ENCODE measurements around the gene CDH24. TPM values are rescaled to one million over a fixed set of nuclear protein-coding genes. Genes with fewer than 3 reads are reported as not detected.
A peak's percentile ranks its signal among the peaks of the same experiment; 100 is the strongest.

Gene CDH24
- total and polyA plus RNA-seq, 2 donors (not counting 1 experiment from before 2014, with no cell fraction given), result 0.96 to 1.0 TPM

- POLR2A ChIA-PET, result no interaction called here
- no peaks in the 10 kb centered on the region for H3K4me1 ChIP-seq (ENCODE audit: control insufficient read depth in 2 of 2, insufficient read depth in 2 of 2, low read length in 2 of 2)
- TF ChIP-seq EZH2 (IDR thresholded peaks at IDR 0.05; ENCODE audit: borderline replicate concordance, insufficient read depth, low read depth, low read length, poor library complexity, severe bottlenecking) (no peak), CTCF (IDR thresholded peaks at IDR 0.05) (no peak)
- H4K20me1 ChIP-seq (ENCODE audit: control insufficient read depth, insufficient read depth, low read length, poor library complexity, severe bottlenecking), result peaks cover 43% of the 10 kb centered on the region
- no peak for DNase-seq
- no peaks in the 10 kb centered on the region for H3K27me3 ChIP-seq (replicated peaks in 1 of 4; ENCODE audit: control extremely low read depth in 1 of 4, control insufficient read depth in 3 of 4, insufficient read depth in 4 of 4, low read length in 3 of 4)
- peaks cover 23 to 87% of the 10 kb centered on the region in 2 experiments for H3K36me3 ChIP-seq (replicated peaks in 1 of 2; ENCODE audit: control extremely low read depth in 1 of 2, control insufficient read depth in 1 of 2, extremely low read depth in 1 of 2, insufficient read depth in 2 of 2, low read length in 1 of 2)
- Mint-ChIP-seq H3K27ac (no peak overlapping the region), H3K4me3 (no peak overlapping the region), H3K27me3 (no peaks in the 10 kb centered on the region), H3K9me3 (ENCODE audit: insufficient read depth) (no peaks in the 10 kb centered on the region), H3K4me1 (peaks cover 2% of the 10 kb centered on the region)
- no peak overlapping the region for H3K27ac ChIP-seq (ENCODE audit: low read length in 2 of 2)
- intact Hi-C loops (cut with micrococcal nuclease), result no loop called here
- H3K9ac ChIP-seq (ENCODE audit: low read length), result no peak overlapping the region
- H3K4me3 ChIP-seq (ENCODE audit: control extremely low read depth in 1 of 5, extremely low read depth in 1 of 5, insufficient read depth in 1 of 5, low read depth in 2 of 5, low read length in 4 of 5), result no peak overlapping the region
- CTCF ChIA-PET, result interaction anchor here (0.7 to 3.4 kb wide), 9 partner anchors 7 to 301 kb away, joined by 3 to 33 read pairs (median 6); partner anchors contain the start of genes ACIN1, C14orf119 and SLC7A8
- H2AFZ ChIP-seq (ENCODE audit: insufficient read depth, low read depth, low read length, poor library complexity, severe bottlenecking), result no peak overlapping the region
- H3K4me2 ChIP-seq (replicated peaks; ENCODE audit: low read depth, low read length, poor library complexity, severe bottlenecking), result no peak overlapping the region
- H3K79me2 ChIP-seq (ENCODE audit: control insufficient read depth, insufficient read depth, low read length), result peaks cover 22% of the 10 kb centered on the region
- ATAC-seq (ENCODE audit: low read depth), result no peak
- H3K9me3 ChIP-seq (ENCODE audit: control extremely low read depth in 1 of 3, control insufficient read depth in 2 of 3, insufficient read depth in 1 of 3, low read length in 2 of 3), result no peaks in the 10 kb centered on the region
- 67% methylated on average over 2 of the region's 2 CpGs for WGBS (ENCODE audit: insufficient coverage)
Measured at GRCh38 chr14:23078692-23079116, 21.4 kb upstream of the CDH24 start.

GRCh38 chr14:23077962-23078361, 20.6 kb upstream of the CDH24 start:
- H3K27me3 ChIP-seq (replicated peaks in 1 of 4; ENCODE audit: control extremely low read depth in 1 of 4, control insufficient read depth in 3 of 4, insufficient read depth in 4 of 4, low read length in 3 of 4), result no peaks in the 10 kb centered on the region
- Mint-ChIP-seq H3K4me3 (no peak overlapping the region), H3K27ac (peak overlapping the region; percentile 16), H3K4me1 (peaks cover 2% of the 10 kb centered on the region), H3K27me3 (no peaks in the 10 kb centered on the region), H3K9me3 (ENCODE audit: insufficient read depth) (no peaks in the 10 kb centered on the region)
- H4K20me1 ChIP-seq (ENCODE audit: control insufficient read depth, insufficient read depth, low read length, poor library complexity, severe bottlenecking), result peaks cover 36% of the 10 kb centered on the region
- DNase-seq (no peak), ATAC-seq (ENCODE audit: low read depth) (no peak)
- TF ChIP-seq CTCF (IDR thresholded peaks at IDR 0.05) (no peak), EZH2 (IDR thresholded peaks at IDR 0.05; ENCODE audit: borderline replicate concordance, insufficient read depth, low read depth, low read length, poor library complexity, severe bottlenecking) (no peak)
- H3K36me3 ChIP-seq (replicated peaks in 1 of 2; ENCODE audit: control extremely low read depth in 1 of 2, control insufficient read depth in 1 of 2, extremely low read depth in 1 of 2, insufficient read depth in 2 of 2, low read length in 1 of 2), result peaks cover 23 to 84% of the 10 kb centered on the region in 2 experiments
- H3K4me1 ChIP-seq (ENCODE audit: control insufficient read depth in 2 of 2, insufficient read depth in 2 of 2, low read length in 2 of 2), result no peaks in the 10 kb centered on the region
- H3K27ac ChIP-seq (ENCODE audit: low read length in 2 of 2), result no peak overlapping the region
- ChIA-PET CTCF (interaction anchor here (1.0 to 3.4 kb wide), 24 partner anchors 8 to 694 kb away, joined by 3 to 33 read pairs (median 6); partner anchors contain the start of genes ACIN1, C14orf119 and SLC7A8), POLR2A (no interaction called here)
- no peak overlapping the region for H3K4me3 ChIP-seq (ENCODE audit: control extremely low read depth in 1 of 5, extremely low read depth in 1 of 5, insufficient read depth in 1 of 5, low read depth in 2 of 5, low read length in 4 of 5)
- no peak overlapping the region for H3K4me2 ChIP-seq (replicated peaks; ENCODE audit: low read depth, low read length, poor library complexity, severe bottlenecking)
- H3K9ac ChIP-seq (ENCODE audit: low read length), result no peak overlapping the region
- no peak overlapping the region for H2AFZ ChIP-seq (ENCODE audit: insufficient read depth, low read depth, low read length, poor library complexity, severe bottlenecking)
- no peaks in the 10 kb centered on the region for H3K9me3 ChIP-seq (ENCODE audit: control extremely low read depth in 1 of 3, control insufficient read depth in 2 of 3, insufficient read depth in 1 of 3, low read length in 2 of 3)
- WGBS (ENCODE audit: insufficient coverage), result 93% methylated on average over 4 of the region's 5 CpGs
- intact Hi-C loops (cut with micrococcal nuclease), result loop anchor here (2.0 kb wide), 1 partner anchor 17 kb away; the partner anchor contains the start of genes ACIN1 and C14orf119
- peaks cover 19% of the 10 kb centered on the region for H3K79me2 ChIP-seq (ENCODE audit: control insufficient read depth, insufficient read depth, low read length)

Measured in B cell (primary cell).